ENCODE data around the gene MYO16.
A peak's percentile ranks its signal among the peaks of the same experiment; 100 is the strongest.

Gene MYO16

DNA sequence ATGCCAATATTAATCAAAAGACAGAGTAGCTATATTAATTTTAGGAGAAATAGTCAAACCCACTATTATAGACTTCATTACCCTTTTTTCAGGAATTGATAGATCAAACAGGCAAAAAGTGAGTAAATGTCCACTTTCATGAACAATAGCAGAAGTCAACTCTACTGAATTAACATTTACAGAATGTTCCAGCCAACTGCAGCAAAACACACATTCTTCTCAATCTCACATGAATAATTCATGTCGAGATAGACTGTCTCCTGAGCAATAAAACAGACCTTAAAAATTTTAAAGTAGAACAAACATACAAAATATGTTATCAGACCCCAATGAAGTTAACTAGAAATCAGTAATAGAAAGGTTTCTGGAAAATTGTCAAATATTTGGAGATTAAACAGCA is 118.4 kb downstream of the MYO16 start:
- Histone ChIP-seq H3K4ac (ENCODE audit: low read depth in 1 of 2, low read length in 2 of 2) (no peak overlapping the region), H2BK15ac (ENCODE audit: low read depth, poor library complexity, severe bottlenecking) (no peak overlapping the region), H3K9ac (ENCODE audit: low read length) (no peak overlapping the region), H3K27me3 (ENCODE audit: control insufficient read depth in 1 of 2, insufficient read depth in 1 of 2, low read length in 2 of 2) (no peaks in the 10 kb centered on the region), H2BK5ac (ENCODE audit: low read depth, low read length, poor library complexity, severe bottlenecking) (no peak overlapping the region), H3K4me3 (ENCODE audit: insufficient read depth in 1 of 2, low read depth in 1 of 2, low read length in 2 of 2) (no peak overlapping the region), H3K4me2 (ENCODE audit: low read length, poor library complexity, severe bottlenecking) (no peak overlapping the region), H3K79me1 (replicated peaks; ENCODE audit: low read length, poor library complexity, severe bottlenecking) (no peaks in the 10 kb centered on the region), H3K18ac (ENCODE audit: low read depth in 1 of 2, low read length in 2 of 2) (no peak overlapping the region), H3K27ac (ENCODE audit: low read length, poor library complexity, severe bottlenecking) (no peak overlapping the region), H2BK120ac (ENCODE audit: low read depth, low read length) (no peak overlapping the region), H3K4me1 (ENCODE audit: control insufficient read depth, insufficient read depth, low read depth, low read length) (no peaks in the 10 kb centered on the region), H4K8ac (ENCODE audit: low read length) (no peak overlapping the region), H3K9me3 (ENCODE audit: control insufficient read depth, low read length) (no peaks in the 10 kb centered on the region), H3K14ac (ENCODE audit: low read length in 2 of 2) (no peak overlapping the region), H3K36me3 (ENCODE audit: control insufficient read depth in 1 of 2, insufficient read depth in 2 of 2, low read depth in 1 of 2, low read length in 2 of 2) (no peaks in the 10 kb centered on the region), H3K23ac (ENCODE audit: low read length in 2 of 2) (no peak overlapping the region), H4K91ac (ENCODE audit: low read length) (no peak overlapping the region), H2AFZ (ENCODE audit: low read depth, low read length) (no peak overlapping the region), H2BK12ac (ENCODE audit: low read length in 2 of 2) (no peak overlapping the region), H2AK5ac (ENCODE audit: low read length, severe bottlenecking) (no peak overlapping the region)
- DNase-seq, result no peak
- 100% methylated on average over 1 of the region's 1 CpG for WGBS

DNA sequence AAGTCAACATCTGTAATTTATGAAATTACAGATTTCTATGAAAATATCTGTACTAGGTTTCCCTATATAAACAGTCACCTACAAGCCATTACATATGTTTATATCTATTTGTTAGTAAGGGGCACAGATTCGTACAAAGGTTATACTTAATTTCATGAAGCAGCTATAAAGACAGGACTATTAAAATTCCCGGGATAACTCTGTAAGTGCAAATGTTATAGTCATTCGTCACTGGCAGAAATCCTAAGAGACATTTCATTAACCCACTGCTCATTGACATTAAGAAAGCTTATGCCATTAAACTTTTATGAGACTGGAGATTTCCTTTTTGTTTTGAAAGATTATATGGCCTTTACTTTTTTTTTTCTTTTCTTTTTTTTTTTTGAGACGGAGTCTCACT is 122.9 kb downstream of the MYO16 start:
- H3K4me3 ChIP-seq (ENCODE audit: insufficient read depth in 1 of 2, low read depth in 1 of 2, low read length in 2 of 2), result no peak overlapping the region
- H2BK12ac ChIP-seq (ENCODE audit: low read length in 2 of 2), result no peak overlapping the region
- no peak overlapping the region for H3K9ac ChIP-seq (ENCODE audit: low read length)
- no peaks in the 10 kb centered on the region for H3K36me3 ChIP-seq (ENCODE audit: control insufficient read depth in 1 of 2, insufficient read depth in 2 of 2, low read depth in 1 of 2, low read length in 2 of 2)
- no peak overlapping the region for H2AK5ac ChIP-seq (ENCODE audit: low read length, severe bottlenecking)
- H3K9me3 ChIP-seq (ENCODE audit: control insufficient read depth, low read length), result no peaks in the 10 kb centered on the region
- H3K4me2 ChIP-seq (ENCODE audit: low read length, poor library complexity, severe bottlenecking), result no peak overlapping the region
- no peak overlapping the region for H3K18ac ChIP-seq (ENCODE audit: low read depth in 1 of 2, low read length in 2 of 2)
- no peak for DNase-seq
- H3K79me1 ChIP-seq (replicated peaks; ENCODE audit: low read length, poor library complexity, severe bottlenecking), result no peaks in the 10 kb centered on the region
- 57% methylated on average over 1 of the region's 4 CpGs for WGBS
- no peak overlapping the region for H4K91ac ChIP-seq (ENCODE audit: low read length)
- H3K14ac ChIP-seq (ENCODE audit: low read length in 2 of 2), result no peak overlapping the region
- H3K27me3 ChIP-seq (ENCODE audit: control insufficient read depth in 1 of 2, insufficient read depth in 1 of 2, low read length in 2 of 2), result no peaks in the 10 kb centered on the region
- H2BK5ac ChIP-seq (ENCODE audit: low read depth, low read length, poor library complexity, severe bottlenecking), result no peak overlapping the region
- H4K8ac ChIP-seq (ENCODE audit: low read length), result no peak overlapping the region
- no peak overlapping the region for H2AFZ ChIP-seq (ENCODE audit: low read depth, low read length)
- no peak overlapping the region for H3K4ac ChIP-seq (ENCODE audit: low read depth in 1 of 2, low read length in 2 of 2)
- no peak overlapping the region for H2BK15ac ChIP-seq (ENCODE audit: low read depth, poor library complexity, severe bottlenecking)
- no peak overlapping the region for H3K27ac ChIP-seq (ENCODE audit: low read length, poor library complexity, severe bottlenecking)
- no peak overlapping the region for H2BK120ac ChIP-seq (ENCODE audit: low read depth, low read length)
- H3K23ac ChIP-seq (ENCODE audit: low read length in 2 of 2), result no peak overlapping the region
- no peaks in the 10 kb centered on the region for H3K4me1 ChIP-seq (ENCODE audit: control insufficient read depth, insufficient read depth, low read depth, low read length)

DNA sequence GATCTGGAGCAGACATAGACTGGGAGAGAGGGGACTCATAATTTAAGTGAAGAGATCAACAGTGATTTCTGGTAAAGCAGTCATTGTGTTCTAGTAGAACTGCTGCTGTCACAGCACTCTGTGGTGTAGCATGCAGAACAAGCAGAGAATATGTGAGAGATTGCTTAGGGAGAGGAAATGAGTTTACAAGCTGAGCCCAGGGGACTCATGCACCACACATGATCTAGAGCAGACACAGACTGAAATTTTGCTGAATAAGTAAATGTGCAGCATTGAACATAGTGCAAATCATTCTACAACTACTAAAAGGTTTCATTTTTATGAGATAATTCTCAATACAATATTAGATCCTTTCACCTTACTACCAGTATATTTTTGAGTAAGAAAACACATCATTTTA is 125.7 kb downstream of the MYO16 start:
- no peak overlapping the region for H4K91ac ChIP-seq (ENCODE audit: low read length)
- H3K79me1 ChIP-seq (replicated peaks; ENCODE audit: low read length, poor library complexity, severe bottlenecking), result no peaks in the 10 kb centered on the region
- no peak overlapping the region for H2BK15ac ChIP-seq (ENCODE audit: low read depth, poor library complexity, severe bottlenecking)
- H3K36me3 ChIP-seq (ENCODE audit: control insufficient read depth in 1 of 2, insufficient read depth in 2 of 2, low read depth in 1 of 2, low read length in 2 of 2), result no peaks in the 10 kb centered on the region
- H3K27ac ChIP-seq (ENCODE audit: low read length, poor library complexity, severe bottlenecking), result no peak overlapping the region
- no peak overlapping the region for H2BK120ac ChIP-seq (ENCODE audit: low read depth, low read length)
- no peaks in the 10 kb centered on the region for H3K27me3 ChIP-seq (ENCODE audit: control insufficient read depth in 1 of 2, insufficient read depth in 1 of 2, low read length in 2 of 2)
- H2AFZ ChIP-seq (ENCODE audit: low read depth, low read length), result no peak overlapping the region
- no peak overlapping the region for H3K14ac ChIP-seq (ENCODE audit: low read length in 2 of 2)
- peak overlapping the region; percentile 8 for H3K9ac ChIP-seq (ENCODE audit: low read length)
- H4K8ac ChIP-seq (ENCODE audit: low read length), result no peak overlapping the region
- H3K9me3 ChIP-seq (ENCODE audit: control insufficient read depth, low read length), result no peaks in the 10 kb centered on the region
- no peak overlapping the region for H3K23ac ChIP-seq (ENCODE audit: low read length in 2 of 2)
- no peak overlapping the region for H3K4me3 ChIP-seq (ENCODE audit: insufficient read depth in 1 of 2, low read depth in 1 of 2, low read length in 2 of 2)
- H3K4ac ChIP-seq (ENCODE audit: low read depth in 1 of 2, low read length in 2 of 2), result no peak overlapping the region
- H2BK5ac ChIP-seq (ENCODE audit: low read depth, low read length, poor library complexity, severe bottlenecking), result no peak overlapping the region
- H2BK12ac ChIP-seq (ENCODE audit: low read length in 2 of 2), result no peak overlapping the region
- H3K4me2 ChIP-seq (ENCODE audit: low read length, poor library complexity, severe bottlenecking), result no peak overlapping the region
- no peak overlapping the region for H2AK5ac ChIP-seq (ENCODE audit: low read length, severe bottlenecking)
- H3K18ac ChIP-seq (ENCODE audit: low read depth in 1 of 2, low read length in 2 of 2), result no peak overlapping the region
- H3K4me1 ChIP-seq (ENCODE audit: control insufficient read depth, insufficient read depth, low read depth, low read length), result no peaks in the 10 kb centered on the region
- DNase-seq, result peak; percentile 24

DNA sequence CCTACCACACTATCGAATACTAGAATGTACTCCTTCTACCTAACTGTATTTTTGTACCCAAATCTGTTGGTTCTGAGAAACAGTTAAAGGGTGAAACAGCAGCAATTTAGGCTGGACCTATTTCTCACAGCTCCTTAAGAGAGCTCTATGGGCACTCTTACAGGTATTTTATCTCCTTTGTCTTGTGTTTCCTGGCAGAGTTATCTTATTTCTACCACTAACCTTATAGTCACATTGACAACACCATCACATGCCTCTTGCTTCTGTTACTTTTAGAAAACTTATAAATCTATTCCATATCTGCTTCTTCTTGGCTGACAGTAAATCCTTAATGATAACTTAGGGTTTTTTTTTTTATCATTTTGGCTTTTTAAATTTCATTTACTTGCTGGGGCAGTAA is 130.7 kb downstream of the MYO16 start:
- no peaks in the 10 kb centered on the region for H3K9me3 ChIP-seq (ENCODE audit: control insufficient read depth, low read length)
- no peak overlapping the region for H3K9ac ChIP-seq (ENCODE audit: low read length)
- no peak overlapping the region for H3K14ac ChIP-seq (ENCODE audit: low read length in 2 of 2)
- no peak overlapping the region for H4K91ac ChIP-seq (ENCODE audit: low read length)
- H3K4me1 ChIP-seq (ENCODE audit: control insufficient read depth, insufficient read depth, low read depth, low read length), result no peaks in the 10 kb centered on the region
- no peak overlapping the region for H4K8ac ChIP-seq (ENCODE audit: low read length)
- H3K27me3 ChIP-seq (ENCODE audit: control insufficient read depth in 1 of 2, insufficient read depth in 1 of 2, low read length in 2 of 2), result no peaks in the 10 kb centered on the region
- no peak overlapping the region for H3K18ac ChIP-seq (ENCODE audit: low read depth in 1 of 2, low read length in 2 of 2)
- no peak overlapping the region for H3K4me3 ChIP-seq (ENCODE audit: insufficient read depth in 1 of 2, low read depth in 1 of 2, low read length in 2 of 2)
- H2AFZ ChIP-seq (ENCODE audit: low read depth, low read length), result no peak overlapping the region
- H3K4ac ChIP-seq (ENCODE audit: low read depth in 1 of 2, low read length in 2 of 2), result no peak overlapping the region
- no peak overlapping the region for H2BK5ac ChIP-seq (ENCODE audit: low read depth, low read length, poor library complexity, severe bottlenecking)
- no peak overlapping the region for H3K23ac ChIP-seq (ENCODE audit: low read length in 2 of 2)
- no peak for DNase-seq
- 100% methylated on average over 1 of the region's 1 CpG for WGBS
- H2BK12ac ChIP-seq (ENCODE audit: low read length in 2 of 2), result no peak overlapping the region
- H3K36me3 ChIP-seq (ENCODE audit: control insufficient read depth in 1 of 2, insufficient read depth in 2 of 2, low read depth in 1 of 2, low read length in 2 of 2), result no peaks in the 10 kb centered on the region
- H2AK5ac ChIP-seq (ENCODE audit: low read length, severe bottlenecking), result no peak overlapping the region
- no peak overlapping the region for H2BK120ac ChIP-seq (ENCODE audit: low read depth, low read length)
- H3K27ac ChIP-seq (ENCODE audit: low read length, poor library complexity, severe bottlenecking), result no peak overlapping the region
- no peak overlapping the region for H3K4me2 ChIP-seq (ENCODE audit: low read length, poor library complexity, severe bottlenecking)
- no peaks in the 10 kb centered on the region for H3K79me1 ChIP-seq (replicated peaks; ENCODE audit: low read length, poor library complexity, severe bottlenecking)
- H2BK15ac ChIP-seq (ENCODE audit: low read depth, poor library complexity, severe bottlenecking), result no peak overlapping the region
